Endothelial cell of umbilical vein (primary cell): ENCODE measurements around the gene DAD1. TPM values are rescaled to one million over a fixed set of nuclear protein-coding genes. Genes with fewer than 3 reads are reported as not detected.

Experiments
- BruUV-seq: library from RNA; stranded (reverse); fragments of 400-500 nt; replicated peaks from 2 replicates; lab custom pipeline; 2021; lab: Mats Ljungman, UMichigan
- CTCF ChIA-PET: fragments of 300-600, 350-600 bp; sonication (Branson Sonifier 250); formaldehyde crosslinking; loops from one replicate; lab custom pipeline; 2021; ENCODE audit warnings: antibody characterized with exemption, inconsistent platforms; lab: Charles Lee
- POLR2A ChIA-PET: fragments of 300-600, 350-600 bp; sonication (Branson Sonifier 250); formaldehyde crosslinking; loops from one replicate; lab custom pipeline; 2021; ENCODE audit warnings: antibody characterized with exemption, inconsistent platforms; lab: Charles Lee
- DNase-seq: peaks from one replicate; pipeline ENCODE4 v3.0.0-alpha.2; 2011; ENCODE audit warnings: low read depth, low spot score
- FAIRE-seq: peaks from 2 replicates; lab custom pipeline; 2011; peaks lifted over from hg19 to GRCh38; lab: Jason Lieb, UNC
- H2AFZ ChIP-seq: 2 replicates; pipeline ENCODE4 v1.6.0; 2012; ENCODE audit warnings: low read depth, low read length, control low read depth, inconsistent platforms
- H3K27ac ChIP-seq: 2 replicates; pipeline ENCODE4 v1.5.1; 2011; ENCODE audit warnings: low read depth, mild to moderate bottlenecking, control low read depth, low read length, moderate library complexity; ENCODE audit not compliant: insufficient read depth
- H3K27me3 ChIP-seq, 2 experiments: 2 replicates each; pipeline versions ENCODE4 v1.6.0 to v1.6.1; 2011; ENCODE audit warnings: low read length in 2 of 2, mixed read lengths in 1 of 2; ENCODE audit not compliant: control insufficient read depth in 2 of 2, insufficient read depth in 2 of 2
- H3K36me3 ChIP-seq, 2 experiments: 2 replicates in 1 of 2; 3 replicates in 1 of 2; pipeline ENCODE4 v1.5.1; 2011; ENCODE audit warnings: low read length in 2 of 2, mild to moderate bottlenecking in 1 of 2, moderate library complexity in 1 of 2; ENCODE audit not compliant: control insufficient read depth in 2 of 2, insufficient read depth in 2 of 2; ENCODE audit errors: extremely low read depth in 1 of 2
- H3K4me1 ChIP-seq: 3 replicates; pipeline ENCODE4 v1.5.1; 2011; ENCODE audit warnings: mild to moderate bottlenecking, low read length; ENCODE audit not compliant: control insufficient read depth, insufficient read depth; ENCODE audit errors: extremely low read depth
- H3K4me2 ChIP-seq: 2 replicates; pipeline ENCODE4 v1.6.1; 2011; ENCODE audit warnings: low read length, control low read depth, mixed read lengths; ENCODE audit not compliant: insufficient read depth
- H3K4me3 ChIP-seq, 3 experiments: fragments of 200-600 bp in 1 of 3; sonication (generic), shearing (Covaris generic) in 1 of 3; replicated peaks in 1 of 3; 2 replicates each; pipeline ENCODE4 v1.5.1; 2011 to 2016; ENCODE audit warnings: control low read depth in 3 of 3, low read length in 3 of 3, mild to moderate bottlenecking in 2 of 3, inconsistent platforms in 1 of 3, low read depth in 1 of 3, moderate library complexity in 1 of 3; ENCODE audit not compliant: insufficient read depth in 1 of 3
- H3K79me2 ChIP-seq: 2 replicates; pipeline ENCODE4 v1.6.0; 2012; ENCODE audit warnings: low read length, inconsistent platforms; ENCODE audit not compliant: control insufficient read depth, insufficient read depth
- H3K9ac ChIP-seq: replicated peaks from 2 replicates; pipeline ENCODE3; 2011; ENCODE audit warnings: low read length, control low read depth; ENCODE audit not compliant: insufficient read depth; ENCODE audit errors: extremely low read depth
- H3K9me1 ChIP-seq: replicated peaks from 3 replicates; pipeline ENCODE4 v1.6.0; 2011; ENCODE audit warnings: mild to moderate bottlenecking, low read length; ENCODE audit not compliant: control insufficient read depth, insufficient read depth; ENCODE audit errors: extremely low read depth
- H3K9me3 ChIP-seq: replicated peaks from 2 replicates; pipeline ENCODE4 v1.5.1; 2012; ENCODE audit warnings: low read length, inconsistent platforms; ENCODE audit not compliant: control insufficient read depth, insufficient read depth
- H4K20me1 ChIP-seq: replicated peaks from 2 replicates; pipeline ENCODE3; 2011; ENCODE audit warnings: mild to moderate bottlenecking, low read length; ENCODE audit not compliant: control insufficient read depth, insufficient read depth; ENCODE audit errors: extremely low read depth
- EZH2 ChIP-seq: IDR thresholded peaks from 2 replicates; pipeline ENCODE4 v1.6.1; 2012; ENCODE audit warnings: borderline replicate concordance, low read depth, mild to moderate bottlenecking, moderate library complexity, low read length, inconsistent platforms; ENCODE audit not compliant: severe bottlenecking
- FOS ChIP-seq: IDR thresholded peaks from 2 replicates; pipeline ENCODE4 v1.6.1; 2011; ENCODE audit warnings: mild to moderate bottlenecking, low read length, moderate library complexity, borderline replicate concordance; ENCODE audit not compliant: insufficient read depth
- GATA2 ChIP-seq: IDR thresholded peaks from 2 replicates; pipeline ENCODE4 v1.7.0; 2011; ENCODE audit warnings: low read depth, mild to moderate bottlenecking, moderate library complexity, mixed read lengths, low read length; ENCODE audit not compliant: insufficient read length, insufficient read depth
- JUN ChIP-seq: IDR thresholded peaks from 2 replicates; pipeline ENCODE4 v1.6.1; 2011; ENCODE audit warnings: borderline replicate concordance, low read depth; ENCODE audit not compliant: insufficient read length, insufficient read depth
- MYC ChIP-seq: IDR thresholded peaks from one replicate; pipeline ENCODE4 v1.6.1; 2011; ENCODE audit warnings: mild to moderate bottlenecking, low read depth, low read length
- POLR2A ChIP-seq: IDR thresholded peaks from 2 replicates; pipeline ENCODE4 v1.6.1; 2012; ENCODE audit warnings: low read depth, mild to moderate bottlenecking, control low read depth, low read length
- POLR2AphosphoS5 ChIP-seq: IDR thresholded peaks from 2 replicates; pipeline ENCODE4 v1.6.1; 2012; ENCODE audit warnings: low read depth, mild to moderate bottlenecking, control low read depth, low read length, moderate library complexity; ENCODE audit not compliant: insufficient read depth
- dilution Hi-C: fragments of 300-500 bp; cut with MboI; formaldehyde crosslinking; loops from one replicate; pipeline ENCODE4 v1.15.0; 2019; ENCODE audit warnings: low sequenced_read_pairs; ENCODE audit not compliant: extremely low pct_ligation_motif_present
- intact Hi-C: fragments of 100-400 bp; cut with micrococcal nuclease; formaldehyde crosslinking; loops from one replicate; pipeline ENCODE4 v1.10.0; 2022
- polyA plus RNA-seq, 4 experiments: library from polyadenylated mRNA; depleted of rRNA in 3 of 4; stranded (reverse) in 3 of 4; unstranded in 1 of 4; fragments of >200 nt; gene quantifications; 2 replicates each; pipeline versions ENCODE4 v1.2.1 to v1.2.3, GENCODE V29; 2011 to 2012; ENCODE audit warnings: missing spikeins in 1 of 4
- total RNA-seq: library from RNA; stranded (reverse); gene quantifications from 2 replicates; pipeline ENCODE4 v1.2.3, GENCODE V29; 2021
- TF ChIP-seq, protein P1 (sequence below), 2 donors: IDR thresholded peaks; 1 replicate in 1 of 2; 2 replicates in 1 of 2; pipeline ENCODE4 v1.5.1; 2011; ENCODE audit warnings: low read length in 2 of 2, mild to moderate bottlenecking in 2 of 2, moderate library complexity in 2 of 2, control low read depth in 1 of 2, inconsistent platforms in 1 of 2, low read depth in 1 of 2; ENCODE audit not compliant: insufficient read depth in 1 of 2; ENCODE audit errors: extremely low read depth in 1 of 2
- TF ChIP-seq, protein P2 (sequence below): IDR thresholded peaks from 2 replicates; pipeline ENCODE4 v1.6.1; 2011; ENCODE audit not compliant: insufficient read depth, insufficient read length

Gene DAD1
- total and polyA plus RNA-seq, 2 donors (not counting 3 experiments of a cell fraction or from before 2014, with no cell fraction given) = 299 to 1,227 TPM

DNA sequence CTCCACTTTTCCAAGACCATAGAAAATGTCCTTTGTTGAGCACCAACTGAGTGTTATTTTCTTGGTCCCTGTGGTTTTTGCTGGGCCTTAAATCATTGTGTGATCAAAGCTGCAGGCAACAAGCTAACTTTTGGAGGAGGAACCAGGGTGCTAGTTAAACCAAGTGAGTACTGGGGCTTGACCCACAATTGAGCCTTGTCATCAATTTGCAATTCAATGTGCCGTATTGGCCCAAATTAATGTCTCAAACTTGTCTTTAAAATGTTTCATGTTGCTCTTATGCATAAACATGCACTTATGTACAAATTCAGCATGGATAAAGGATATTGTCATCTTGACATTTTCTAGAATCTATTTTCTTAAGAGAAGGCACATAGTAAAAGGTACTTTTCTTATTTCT, 62.3 kb downstream of the DAD1 start:
- TF ChIP-seq POLR2AphosphoS5 = no peak
- TF ChIP-seq, protein P1, sequence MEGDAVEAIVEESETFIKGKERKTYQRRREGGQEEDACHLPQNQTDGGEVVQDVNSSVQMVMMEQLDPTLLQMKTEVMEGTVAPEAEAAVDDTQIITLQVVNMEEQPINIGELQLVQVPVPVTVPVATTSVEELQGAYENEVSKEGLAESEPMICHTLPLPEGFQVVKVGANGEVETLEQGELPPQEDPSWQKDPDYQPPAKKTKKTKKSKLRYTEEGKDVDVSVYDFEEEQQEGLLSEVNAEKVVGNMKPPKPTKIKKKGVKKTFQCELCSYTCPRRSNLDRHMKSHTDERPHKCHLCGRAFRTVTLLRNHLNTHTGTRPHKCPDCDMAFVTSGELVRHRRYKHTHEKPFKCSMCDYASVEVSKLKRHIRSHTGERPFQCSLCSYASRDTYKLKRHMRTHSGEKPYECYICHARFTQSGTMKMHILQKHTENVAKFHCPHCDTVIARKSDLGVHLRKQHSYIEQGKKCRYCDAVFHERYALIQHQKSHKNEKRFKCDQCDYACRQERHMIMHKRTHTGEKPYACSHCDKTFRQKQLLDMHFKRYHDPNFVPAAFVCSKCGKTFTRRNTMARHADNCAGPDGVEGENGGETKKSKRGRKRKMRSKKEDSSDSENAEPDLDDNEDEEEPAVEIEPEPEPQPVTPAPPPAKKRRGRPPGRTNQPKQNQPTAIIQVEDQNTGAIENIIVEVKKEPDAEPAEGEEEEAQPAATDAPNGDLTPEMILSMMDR (IDR thresholded peaks at IDR 0.05; ENCODE audit: extremely low read depth in 1 of 2, insufficient read depth in 1 of 2, low read depth in 1 of 2, low read length in 2 of 2) = no peak
- TF ChIP-seq POLR2A = no peak
- TF ChIP-seq JUN = no peak
- TF ChIP-seq, protein P2, sequence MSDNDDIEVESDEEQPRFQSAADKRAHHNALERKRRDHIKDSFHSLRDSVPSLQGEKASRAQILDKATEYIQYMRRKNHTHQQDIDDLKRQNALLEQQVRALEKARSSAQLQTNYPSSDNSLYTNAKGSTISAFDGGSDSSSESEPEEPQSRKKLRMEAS = no peak
- no peak for TF ChIP-seq GATA2
- no peak for TF ChIP-seq EZH2
- TF ChIP-seq MYC = no peak
- TF ChIP-seq FOS = no peak
- ChIA-PET POLR2A (no interaction called here), CTCF (no interaction called here)
- no peak overlapping the region for H2AFZ ChIP-seq
- dilution Hi-C loops (no loop called here), intact Hi-C loops (no loop called here)
- no TSS peak for BruUV-seq
- H3K4me1 ChIP-seq = no peaks in the 10 kb centered on the region
- no peak overlapping the region for H3K4me3 ChIP-seq
- H3K27me3 ChIP-seq = peaks cover 0 to 1% of the 10 kb centered on the region in 2 experiments
- no peaks in the 10 kb centered on the region for H3K79me2 ChIP-seq
- FAIRE-seq = no peak
- no peaks in the 10 kb centered on the region for H3K36me3 ChIP-seq
- H3K9ac ChIP-seq = no peak overlapping the region
- no peaks in the 10 kb centered on the region for H4K20me1 ChIP-seq
- no peak for DNase-seq
- no peak overlapping the region for H3K4me2 ChIP-seq
- H3K9me3 ChIP-seq = no peaks in the 10 kb centered on the region
- H3K9me1 ChIP-seq = no peaks in the 10 kb centered on the region
- H3K27ac ChIP-seq = no peak overlapping the region
